ENCODE measurements around the gene C1GALT1C1L.

- TF ChIP-seq CTCF (conservative IDR thresholded peaks at IDR 0.05; ENCODE audit: low read depth, low read length) (no peak), RFX5 (IDR thresholded peaks at IDR 0.05; ENCODE audit: low read depth, low read length) (no peak), POLR2A (IDR thresholded peaks at IDR 0.05; ENCODE audit: low read depth, low read length) (no peak), USF2 (IDR thresholded peaks at IDR 0.05; ENCODE audit: low read depth, low read length) (no peak), ELK1 (IDR thresholded peaks at IDR 0.05; ENCODE audit: borderline replicate concordance, low read depth, low read length) (no peak), RAD21 (IDR thresholded peaks at IDR 0.05; ENCODE audit: low read length) (no peak), BHLHE40 (IDR thresholded peaks at IDR 0.05; ENCODE audit: low read depth, low read length) (no peak), MAZ (IDR thresholded peaks at IDR 0.05; ENCODE audit: borderline replicate concordance, low read depth, low read length) (no peak)
Observed at GRCh38 chr2:43653506-43653905, 22.7 kb downstream of the C1GALT1C1L start.

All from IMR-90 (cell line).